HG03139 (cell line): Measurements from ENCODE around the gene CCDC86.

Experiments
- ATAC-seq: cut with Tn5 transposase; IDR thresholded peaks from one replicate; pipeline ENCODE4 v1.9.1; 2021; ENCODE audit not compliant: unreplicated experiment

The CCDC86 gene

GRCh38 chr11:60830478-60831142 lies 11.3 kb upstream of the CCDC86 start:
- no peak for ATAC-seq

- peak; percentile 77 for ATAC-seq
Observed at GRCh38 chr11:60831143-60831500, 10.8 kb upstream of the CCDC86 start.

- no peak for ATAC-seq
Observed at GRCh38 chr11:60831501-60832079, 10.3 kb upstream of the CCDC86 start.

- no peak for ATAC-seq
Observed at GRCh38 chr11:60834742-60835533, 7.0 kb upstream of the CCDC86 start.

GRCh38 chr11:60835534-60835846 lies 6.4 kb upstream of the CCDC86 start:
- ATAC-seq = no peak

GRCh38 chr11:60836866-60837515 lies 4.9 kb upstream of the CCDC86 start:
- no peak for ATAC-seq

- ATAC-seq = no peak
Observed at GRCh38 chr11:60838132-60838531, 3.8 kb upstream of the CCDC86 start.

- no peak for ATAC-seq
Observed at GRCh38 chr11:60840470-60841430, 1.2 kb upstream of the CCDC86 start.

- no peak for ATAC-seq
Observed at GRCh38 chr11:60842668-60843600, 1.0 kb downstream of the CCDC86 start.

- no peak for ATAC-seq
Observed at GRCh38 chr11:60844045-60844869, 2.3 kb downstream of the CCDC86 start.

- no peak for ATAC-seq
Observed at GRCh38 chr11:60844870-60845221, 2.9 kb downstream of the CCDC86 start.

- no peak for ATAC-seq
Observed at GRCh38 chr11:60845338-60845737, 3.4 kb downstream of the CCDC86 start.

- ATAC-seq = no peak
Observed at GRCh38 chr11:60847281-60847680, 5.4 kb downstream of the CCDC86 start.

GRCh38 chr11:60847896-60848295 lies 6.0 kb downstream of the CCDC86 start:
- ATAC-seq = no peak

GRCh38 chr11:60848714-60849151 lies 6.8 kb downstream of the CCDC86 start:
- ATAC-seq = no peak

- ATAC-seq = no peak
Observed at GRCh38 chr11:60849641-60850520, 8.0 kb downstream of the CCDC86 start.

- ATAC-seq = no peak
Observed at GRCh38 chr11:60851327-60852104, 9.6 kb downstream of the CCDC86 start.
